Measurements from ENCODE around the gene ACAD10.
A peak's percentile ranks its signal among the peaks of the same experiment; 100 is the strongest.
"Not testable (repeated sequence)": the region's sequence is repeated elsewhere in the genome, so short reads cannot be mapped to it uniquely, and the experiment has no call there.

The ACAD10 gene

GRCh38 chr12:111685811-111686573 lies at the start of gene ACAD10, which contains the start of gene BRAP:
Gene ACAD10 (plus strand): TSS chr12:111686053. CDS start chr12:111692710, 6,657 bp downstream.
Gene BRAP (minus strand): TSS chr12:111685956. CDS start chr12:111685792, 164 bp downstream.
- DNase-seq (ENCODE audit: low read depth, low spot score), result peak; percentile 85

DNA sequence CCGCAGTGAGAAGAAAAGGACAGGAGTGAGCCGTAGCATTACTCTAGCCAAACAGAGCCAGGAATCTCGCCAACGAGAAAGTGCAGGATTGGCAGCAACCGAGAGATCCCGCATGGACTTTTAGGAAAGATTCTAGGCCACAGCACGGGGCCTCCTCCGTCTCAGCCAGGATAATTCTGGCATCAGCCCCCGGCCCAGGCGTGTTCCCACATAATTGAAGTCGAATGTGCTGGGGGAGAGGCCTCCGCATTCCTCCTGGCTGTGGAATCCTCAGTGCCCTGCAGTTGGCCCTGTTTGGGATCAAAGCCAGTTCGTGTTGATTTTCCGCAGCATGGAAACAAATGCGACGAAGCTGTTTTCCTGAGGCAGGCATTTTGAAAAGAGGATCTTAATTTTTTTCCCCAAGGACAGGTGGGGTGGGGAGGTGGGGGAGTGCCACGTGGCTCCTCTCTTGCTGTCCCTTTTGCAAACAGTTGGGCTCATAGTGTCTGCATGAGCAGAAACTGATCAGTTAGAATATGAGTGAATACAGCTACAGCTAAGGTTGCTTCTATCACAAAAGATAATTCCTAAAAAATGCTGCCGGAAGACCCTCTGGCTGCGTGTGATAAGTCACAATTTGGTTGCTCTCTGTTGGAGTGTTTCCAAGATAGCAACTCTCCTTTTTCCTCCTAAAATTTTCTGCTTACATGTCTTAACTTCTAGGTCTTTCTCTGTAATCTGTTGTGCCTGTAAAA lies 49.5 kb upstream of the ACAD10 start:
- DNase-seq (ENCODE audit: low read depth, low spot score), result peak; percentile 29

DNA sequence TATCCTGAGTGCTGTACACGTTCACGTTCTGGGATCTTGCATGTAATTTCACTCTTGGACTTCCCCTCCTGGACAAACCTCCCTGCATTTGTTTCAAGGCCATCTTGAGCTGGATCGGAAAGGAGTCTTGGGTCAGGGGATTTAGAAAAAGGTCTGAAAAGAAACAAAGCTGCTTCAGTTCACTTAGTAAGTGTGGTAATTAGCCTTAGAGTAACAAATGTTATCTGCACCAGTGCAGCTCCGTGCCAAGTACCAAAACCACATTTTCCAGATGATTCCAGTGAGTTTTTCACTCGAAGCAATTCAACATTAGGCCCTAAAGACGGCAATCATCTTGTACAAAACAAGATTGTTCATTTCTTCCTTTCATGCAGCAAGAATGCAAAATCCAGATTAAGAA lies 47.3 kb upstream of the ACAD10 start:
- DNase-seq (ENCODE audit: low read depth, low spot score), result no peak

DNA sequence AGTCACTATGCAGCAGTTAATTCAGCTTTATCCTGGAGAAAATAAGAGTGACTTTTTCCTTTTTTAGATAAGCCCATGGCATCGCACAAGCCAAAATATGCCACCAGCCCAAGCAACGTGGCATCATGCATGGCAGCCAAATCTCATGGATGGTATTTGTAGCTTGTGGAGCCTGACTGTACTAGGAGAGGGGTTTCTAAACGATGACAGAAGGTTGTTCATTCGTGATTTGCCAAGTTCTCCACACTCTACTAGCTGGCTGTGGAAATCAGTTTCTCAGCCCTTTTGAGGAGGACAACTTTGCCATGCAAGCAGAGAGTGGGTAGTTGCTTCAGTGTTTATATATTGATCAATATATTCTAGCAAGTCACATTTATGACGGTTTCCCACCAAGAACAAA lies 45.3 kb upstream of the ACAD10 start:
- DNase-seq (ENCODE audit: low read depth, low spot score), result no peak

DNA sequence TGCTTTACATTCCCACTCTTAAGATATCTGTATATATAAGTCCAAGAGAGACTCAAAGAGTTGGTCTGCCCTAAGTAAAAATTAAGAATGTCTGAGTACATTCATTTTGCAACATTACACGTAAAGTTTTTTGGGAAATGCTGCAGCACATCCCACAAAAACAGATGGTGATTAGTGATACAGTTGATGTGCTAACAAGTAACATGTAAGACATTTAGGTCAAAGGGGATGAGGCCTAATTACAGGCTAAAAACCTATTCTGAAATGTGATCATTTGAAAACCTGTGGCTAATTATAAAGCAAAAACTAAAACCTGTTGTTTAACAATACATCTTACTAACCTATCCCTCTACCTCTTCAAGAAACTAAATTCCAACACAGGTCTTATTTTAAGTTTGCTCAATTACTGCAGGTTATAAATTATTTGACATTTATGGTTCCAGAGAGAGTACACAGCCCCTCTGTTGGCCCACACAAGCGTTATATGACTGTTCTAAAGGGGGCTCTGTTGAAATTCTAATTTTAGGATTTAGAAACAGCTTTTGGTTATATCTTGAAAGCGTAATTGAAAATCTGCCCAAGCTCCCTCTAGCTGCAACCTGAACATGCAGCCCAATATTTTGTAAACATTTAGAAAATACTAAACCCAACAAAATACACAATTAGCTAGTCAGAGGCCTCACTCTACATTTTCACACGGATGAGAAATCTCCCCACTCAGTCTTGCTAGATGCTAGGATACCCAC lies 43.0 kb upstream of the ACAD10 start:
- DNase-seq (ENCODE audit: low read depth, low spot score), result no peak

GRCh38 chr12:111643427-111643826 lies 42.4 kb upstream of the ACAD10 start:
- DNase-seq (ENCODE audit: low read depth, low spot score), result no peak

- no peak for DNase-seq (ENCODE audit: low read depth, low spot score)
Observed at GRCh38 chr12:111645433-111645832, 40.4 kb upstream of the ACAD10 start.

- DNase-seq (ENCODE audit: low read depth, low spot score), result no peak
Observed at GRCh38 chr12:111650912-111651311, 34.9 kb upstream of the ACAD10 start.

- DNase-seq (ENCODE audit: low read depth, low spot score), result not testable (repeated sequence)
Observed at GRCh38 chr12:111652530-111652929, 33.3 kb upstream of the ACAD10 start.

DNA sequence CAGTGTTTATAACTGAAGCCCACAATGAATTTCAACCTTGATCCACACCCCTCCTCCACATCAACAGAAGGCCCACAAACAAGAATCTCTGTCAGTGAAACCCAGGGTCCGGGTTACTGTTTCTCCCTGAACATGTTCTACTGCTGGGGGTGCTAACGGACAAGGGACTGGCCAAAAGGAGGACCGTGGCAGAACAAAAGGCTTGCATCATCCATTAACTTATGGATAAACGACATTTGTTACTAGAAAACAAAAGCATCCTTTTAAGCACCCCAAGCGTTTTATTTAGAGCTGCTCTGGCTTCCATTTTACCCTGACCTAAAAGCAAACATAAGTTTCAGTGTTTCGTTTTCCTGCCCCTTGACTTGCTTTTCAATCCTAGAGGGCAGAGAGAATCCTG lies 32.3 kb upstream of the ACAD10 start:
- DNase-seq (ENCODE audit: low read depth, low spot score), result no peak

DNA sequence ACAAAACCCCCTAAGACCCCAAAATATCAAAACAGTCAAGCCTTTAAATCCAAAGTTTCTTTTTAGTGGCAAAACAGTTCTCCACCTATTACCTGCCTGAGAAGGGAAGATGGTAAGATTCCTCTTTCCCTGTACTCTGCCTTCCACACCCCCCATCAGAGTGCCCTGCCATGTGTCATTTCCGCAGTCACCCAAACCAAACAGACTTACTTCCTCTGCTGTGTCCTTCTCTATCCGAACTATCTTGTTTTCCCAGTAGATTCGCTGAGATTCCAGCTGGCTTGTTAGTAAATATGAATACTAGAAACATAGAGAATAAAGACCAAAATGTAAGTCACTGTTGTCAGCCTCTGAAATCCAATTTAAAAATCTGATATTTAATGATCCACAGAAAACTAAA lies 30.5 kb upstream of the ACAD10 start:
- DNase-seq (ENCODE audit: low read depth, low spot score), result no peak

GRCh38 chr12:111656016-111656415 lies 29.8 kb upstream of the ACAD10 start:
- DNase-seq (ENCODE audit: low read depth, low spot score), result no peak

DNA sequence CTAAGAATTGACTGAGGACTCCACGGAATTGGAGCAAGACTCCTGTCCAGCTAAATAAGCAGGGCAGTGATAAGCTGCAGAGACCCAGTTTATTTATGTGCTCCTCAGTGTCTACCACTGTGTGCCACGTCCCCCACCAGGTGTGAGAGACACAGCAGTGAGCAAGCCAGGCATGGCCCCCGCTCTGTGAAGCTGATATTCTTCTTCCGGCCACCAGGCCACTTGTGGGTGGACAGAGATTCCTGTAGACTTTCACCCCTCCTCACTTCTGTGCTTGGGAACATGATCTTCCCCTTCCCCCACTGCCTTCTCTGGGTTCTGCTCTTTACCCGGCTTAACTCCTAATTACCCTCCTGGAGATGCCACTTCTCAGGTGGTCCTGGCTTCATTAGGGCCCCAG lies 21.4 kb upstream of the ACAD10 start:
- DNase-seq (ENCODE audit: low read depth, low spot score), result no peak

- DNase-seq (ENCODE audit: low read depth, low spot score), result no peak
Observed at GRCh38 chr12:111664961-111665865, 20.6 kb upstream of the ACAD10 start.

DNA sequence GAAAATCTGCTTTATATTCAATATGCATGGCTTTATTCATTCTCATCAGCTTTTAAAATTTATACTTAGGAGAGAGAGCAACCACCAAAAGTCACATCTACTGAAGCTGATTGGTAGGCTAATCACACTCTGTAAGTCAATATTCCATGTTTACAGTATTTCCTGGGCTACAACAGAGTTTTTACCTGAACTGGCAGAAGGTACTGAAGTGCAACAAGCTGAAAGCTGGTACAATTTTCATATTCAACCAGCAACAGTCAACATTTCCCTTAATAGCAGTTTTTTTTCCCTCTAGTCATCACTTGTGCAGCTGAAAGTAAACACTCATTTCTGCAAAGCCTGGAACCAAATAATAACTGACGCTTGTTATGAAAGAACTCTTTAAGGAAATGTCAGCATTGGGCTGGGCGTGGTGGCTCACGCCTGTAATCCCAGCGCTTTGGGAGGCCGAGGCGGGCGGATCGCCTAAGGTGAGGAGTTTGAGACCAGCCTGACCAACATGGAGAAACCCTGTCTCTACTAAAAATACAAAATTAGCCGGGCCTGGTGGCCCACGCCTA lies 13.0 kb upstream of the ACAD10 start:
- DNase-seq (ENCODE audit: low read depth, low spot score), result no peak

GRCh38 chr12:111673503-111673902 lies 12.3 kb upstream of the ACAD10 start:
- no peak for DNase-seq (ENCODE audit: low read depth, low spot score)

GRCh38 chr12:111677186-111677585 lies 8.7 kb upstream of the ACAD10 start:
- no peak for DNase-seq (ENCODE audit: low read depth, low spot score)

DNA sequence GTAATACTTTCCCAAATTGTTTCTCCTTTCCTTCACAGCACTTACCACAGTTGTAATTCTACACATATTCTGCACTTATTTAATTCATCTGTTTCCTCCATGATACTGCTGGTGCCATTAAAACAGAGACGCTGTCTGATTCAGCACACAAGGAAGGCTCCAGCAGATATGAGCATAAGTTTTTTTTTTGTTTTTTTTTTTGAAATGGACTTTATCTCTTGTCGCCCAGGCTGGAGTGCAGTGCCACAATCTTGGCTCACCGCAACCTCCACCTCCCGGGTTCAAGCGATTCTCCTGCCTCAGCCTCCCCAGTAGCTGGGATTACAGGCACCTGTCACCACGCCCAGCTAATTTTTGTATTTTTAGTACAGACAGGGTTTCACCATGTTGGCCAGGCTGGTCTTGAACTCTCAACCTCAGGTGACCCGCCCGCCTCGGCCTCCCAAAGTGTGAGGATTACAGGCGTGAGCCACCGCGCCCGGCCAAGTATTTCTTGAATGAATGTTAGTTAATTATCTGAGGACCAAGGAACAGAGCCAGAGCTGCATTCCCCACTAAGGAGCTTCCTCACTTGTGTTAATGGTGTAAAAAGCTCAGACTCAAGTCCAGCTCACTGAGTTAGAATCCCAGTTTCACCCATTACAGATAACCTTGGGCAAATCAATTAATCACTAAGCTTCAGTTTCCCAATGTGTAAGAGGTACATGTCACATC lies 1.2 kb upstream of the ACAD10 start:
- DNase-seq (ENCODE audit: low read depth, low spot score), result not testable (repeated sequence)

DNA sequence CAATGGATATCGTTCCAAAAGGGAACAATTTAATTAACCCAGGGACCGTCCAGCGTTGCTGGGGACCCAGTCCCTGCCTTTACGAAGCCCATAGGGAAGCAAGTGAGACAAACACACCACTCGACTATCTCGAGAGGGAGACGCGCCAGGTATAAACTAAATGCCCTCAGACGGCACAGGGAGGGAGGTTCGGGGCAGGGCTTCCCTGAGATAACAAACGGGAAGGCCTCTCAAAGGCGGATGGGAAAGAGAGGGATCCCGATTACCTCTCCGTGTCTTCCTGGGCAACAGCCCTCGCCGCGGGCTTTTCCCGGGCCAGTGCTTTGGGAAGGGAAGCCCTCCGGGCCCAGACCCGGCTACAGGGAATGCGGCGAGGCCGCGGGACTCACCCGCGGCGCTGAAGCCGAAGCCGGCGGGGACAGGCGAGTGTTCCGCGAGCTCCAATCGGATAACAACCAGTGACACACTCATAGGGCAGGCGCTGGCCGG lies 487 bp upstream of the ACAD10 start:
- DNase-seq (ENCODE audit: low read depth, low spot score), result no peak

DNA sequence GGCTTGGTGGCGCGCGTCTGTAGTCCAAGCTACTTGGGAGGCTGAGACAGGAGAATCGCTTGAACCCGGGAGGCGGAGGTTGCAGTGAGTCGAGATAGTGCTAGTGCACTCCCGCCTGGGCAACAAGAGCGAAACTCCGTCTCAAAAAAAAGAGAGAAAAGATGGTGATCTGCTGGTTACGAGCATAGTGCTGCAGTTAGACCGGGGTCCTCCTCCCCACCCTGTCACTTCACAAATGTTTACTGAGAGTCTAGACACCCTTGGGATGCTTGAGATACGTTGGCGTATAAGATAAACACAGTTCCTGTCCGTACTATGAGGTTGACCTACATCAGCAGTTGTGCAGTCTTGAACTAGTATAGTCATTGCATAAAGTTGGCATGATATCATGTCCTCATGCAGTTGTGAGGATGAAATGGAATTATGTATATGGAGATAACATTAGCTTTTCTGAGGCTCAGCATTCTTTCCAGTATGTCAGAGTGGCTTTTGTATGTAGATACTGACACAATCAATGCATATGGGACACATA lies 787 bp downstream of the ACAD10 start:
- DNase-seq (ENCODE audit: low read depth, low spot score), result no peak

Measured in smooth muscle cell of the brain vasculature (primary cell).